Loucy (cell line): ENCODE results near the gene NDUFS6.

Experiments used
- H2AFZ ChIP-seq: fragments of 200-600 bp; sonication (generic); 2 replicates; pipeline ENCODE4 v1.6.0; 2016; ENCODE audit warnings: antibody characterized with exemption, mild to moderate bottlenecking, low read length, moderate library complexity
- H3F3A ChIP-seq: fragments of 200-600 bp; 2 replicates; pipeline ENCODE4 v1.6.0; 2016; ENCODE audit warnings: antibody characterized with exemption, low read depth, mild to moderate bottlenecking
- H3K27me3 ChIP-seq: fragments of 200-600 bp; sonication (generic); 2 replicates; pipeline ENCODE4 v1.6.1; 2014; ENCODE audit warnings: low read length, mild to moderate bottlenecking; ENCODE audit not compliant: insufficient read depth, poor library complexity, severe bottlenecking
- H3K36me3 ChIP-seq: fragments of 200-600 bp; sonication (generic); 2 replicates; pipeline ENCODE4 v1.6.1; 2016; ENCODE audit warnings: low read length; ENCODE audit not compliant: insufficient read depth
- H3K4me1 ChIP-seq: fragments of 200-600 bp; sonication (generic); 2 replicates; pipeline ENCODE4 v1.5.1; 2014; ENCODE audit warnings: low read length, mild to moderate bottlenecking; ENCODE audit not compliant: insufficient read depth, poor library complexity, severe bottlenecking
- H3K4me2 ChIP-seq: fragments of 200-600 bp; sonication (generic); 2 replicates; pipeline ENCODE4 v1.6.0; 2014; ENCODE audit warnings: antibody characterized with exemption, low read length, low read depth, mild to moderate bottlenecking; ENCODE audit not compliant: poor library complexity, severe bottlenecking
- H3K4me3 ChIP-seq: fragments of 200-600 bp; sonication (generic); 2 replicates; pipeline ENCODE4 v1.5.1; 2014; ENCODE audit warnings: low read length, mild to moderate bottlenecking, mixed read lengths; ENCODE audit not compliant: poor library complexity, severe bottlenecking
- H3K79me2 ChIP-seq: fragments of 200-600 bp; sonication (generic); 2 replicates; pipeline ENCODE4 v1.6.1; 2014; ENCODE audit warnings: low read length; ENCODE audit not compliant: insufficient read depth
- H3K9ac ChIP-seq: fragments of 200-600 bp; sonication (generic); 2 replicates; pipeline ENCODE4 v1.6.0; 2014; ENCODE audit warnings: mild to moderate bottlenecking, low read depth, low read length, moderate library complexity; ENCODE audit not compliant: poor library complexity, severe bottlenecking
- H3K9me2 ChIP-seq: fragments of 200-600 bp; sonication (generic); replicated peaks from 2 replicates; pipeline ENCODE4 v1.6.1; 2016; ENCODE audit warnings: low read depth, low read length, mixed read lengths
- H3K9me3 ChIP-seq: fragments of 200-600 bp; sonication (generic); 2 replicates; pipeline ENCODE4 v1.6.1; 2014; ENCODE audit warnings: mild to moderate bottlenecking, antibody characterized with exemption, low read length, low read depth; ENCODE audit not compliant: insufficient read depth
- H4K20me1 ChIP-seq: fragments of 200-600 bp; sonication (generic); 2 replicates; pipeline ENCODE4 v1.6.0; 2014; ENCODE audit warnings: antibody characterized with exemption, low read length, mild to moderate bottlenecking; ENCODE audit not compliant: insufficient read depth, poor library complexity, severe bottlenecking
- CTCF ChIP-seq: fragments of 200-600 bp; sonication (generic); conservative IDR thresholded peaks from 2 replicates; pipeline ENCODE4 v1.5.1; 2014; ENCODE audit warnings: mild to moderate bottlenecking, antibody characterized with exemption, low read length
- EZH2phosphoT487 ChIP-seq: fragments of 200-600 bp; IDR thresholded peaks from 2 replicates; pipeline ENCODE4 v1.6.1; 2018; ENCODE audit warnings: antibody characterized with exemption, mild to moderate bottlenecking, moderate library complexity, borderline replicate concordance

NDUFS6 gene

GRCh38 chr5:1761453-1761755 is 39.8 kb upstream of the NDUFS6 start:
- no peak for TF ChIP-seq EZH2phosphoT487
- no peak for TF ChIP-seq CTCF

DNA sequence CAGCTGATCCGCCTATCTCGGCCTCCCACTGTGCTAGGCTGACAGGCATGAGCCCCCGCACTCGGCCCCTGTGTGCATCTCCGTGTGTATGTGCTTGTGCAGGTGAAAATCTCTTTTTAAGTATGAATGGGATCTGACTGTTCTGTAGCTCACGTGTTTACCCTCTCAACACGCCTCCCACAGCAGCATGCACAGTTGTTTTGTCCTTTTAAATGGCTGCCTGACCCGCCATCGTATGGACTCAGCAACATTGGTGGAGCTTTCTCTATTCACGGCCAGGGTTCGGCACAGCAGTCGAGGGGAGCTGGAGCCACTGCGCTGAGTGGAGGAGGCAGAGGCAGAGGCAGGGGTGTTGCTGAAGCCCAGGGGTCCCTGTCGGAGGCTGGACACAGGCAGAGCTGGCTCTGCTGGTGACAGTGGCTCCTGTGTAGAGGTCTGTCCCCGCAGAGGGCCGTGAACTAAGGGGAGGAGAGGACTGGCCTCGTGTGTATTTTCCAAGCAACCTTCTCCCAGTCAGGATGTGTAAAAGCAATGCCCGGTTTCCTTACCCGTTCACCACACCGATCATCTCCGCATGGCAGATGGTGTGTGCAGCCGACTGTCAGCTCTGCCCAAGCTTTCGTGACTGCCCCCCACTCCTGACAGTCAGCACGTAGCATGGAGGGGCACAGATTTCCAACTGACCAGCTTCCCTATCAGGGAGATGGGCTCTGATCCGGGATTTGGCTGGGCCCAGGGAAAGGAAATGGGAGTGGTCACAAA is 38.9 kb upstream of the NDUFS6 start:
- no peaks in the 10 kb centered on the region for H4K20me1 ChIP-seq
- H3K4me3 ChIP-seq, result no peak overlapping the region
- H3K9ac ChIP-seq, result no peak overlapping the region
- TF ChIP-seq EZH2phosphoT487 (no peak), CTCF (no peak)
- H3K4me1 ChIP-seq, result no peaks in the 10 kb centered on the region
- H3K9me3 ChIP-seq, result no peaks in the 10 kb centered on the region
- no peaks in the 10 kb centered on the region for H3K27me3 ChIP-seq
- H3K4me2 ChIP-seq, result no peak overlapping the region
- no peaks in the 10 kb centered on the region for H3K36me3 ChIP-seq
- H2AFZ ChIP-seq, result peak overlapping the region; percentile 36; the same call in 1 of the 2 replicates
- no peaks in the 10 kb centered on the region for H3F3A ChIP-seq
- H3K79me2 ChIP-seq, result no peaks in the 10 kb centered on the region
- no peaks in the 10 kb centered on the region for H3K9me2 ChIP-seq

More at GRCh38 chr5:1761453-1761755, 39.8 kb upstream of the NDUFS6 start:
- H3K4me1 ChIP-seq, result no peaks in the 10 kb centered on the region
- H3K9me2 ChIP-seq, result no peaks in the 10 kb centered on the region
- H3K36me3 ChIP-seq, result no peaks in the 10 kb centered on the region
- no peak overlapping the region for H3K4me3 ChIP-seq
- H4K20me1 ChIP-seq, result no peaks in the 10 kb centered on the region
- H3K9ac ChIP-seq, result no peak overlapping the region
- H3K79me2 ChIP-seq, result no peaks in the 10 kb centered on the region
- H3K4me2 ChIP-seq, result no peak overlapping the region
- H2AFZ ChIP-seq, result no peak overlapping the region
- H3K27me3 ChIP-seq, result no peaks in the 10 kb centered on the region
- no peaks in the 10 kb centered on the region for H3F3A ChIP-seq
- no peaks in the 10 kb centered on the region for H3K9me3 ChIP-seq

GRCh38 chr5:1762883-1763547 is 38.2 kb upstream of the NDUFS6 start:
- Histone ChIP-seq H3K4me1 (no peaks in the 10 kb centered on the region), H3K4me2 (no peak overlapping the region), H3F3A (no peaks in the 10 kb centered on the region), H3K79me2 (no peaks in the 10 kb centered on the region), H2AFZ (peak overlapping the region; percentile 36; the same call in 1 of the 2 replicates), H4K20me1 (no peaks in the 10 kb centered on the region), H3K9ac (no peak overlapping the region), H3K9me3 (no peaks in the 10 kb centered on the region), H3K9me2 (no peaks in the 10 kb centered on the region), H3K4me3 (no peak overlapping the region), H3K36me3 (no peaks in the 10 kb centered on the region), H3K27me3 (no peaks in the 10 kb centered on the region)
- TF ChIP-seq CTCF (no peak), EZH2phosphoT487 (no peak)
